GM21447 (cell line): ENCODE data around the gene PLEKHG7.

ENCODE experiments used
- ATAC-seq: cut with Tn5 transposase; IDR thresholded peaks from one replicate; pipeline ENCODE4 v1.9.1; 2021; ENCODE audit not compliant: unreplicated experiment

The PLEKHG7 gene

GRCh38 chr12:92706594-92706993, 3.8 kb downstream of the PLEKHG7 start:
- no peak for ATAC-seq

GRCh38 chr12:92707926-92708325, 5.1 kb downstream of the PLEKHG7 start:
- no peak for ATAC-seq

- ATAC-seq, result no peak
These were observed 12.8 kb downstream of the PLEKHG7 start for GRCh38 chr12:92715625-92716024.

GRCh38 chr12:92717202-92717601, 14.4 kb downstream of the PLEKHG7 start:
- ATAC-seq, result no peak

GRCh38 chr12:92718483-92718990, 15.7 kb downstream of the PLEKHG7 start:
- ATAC-seq, result no peak

GRCh38 chr12:92719674-92720073, 16.9 kb downstream of the PLEKHG7 start:
- no peak for ATAC-seq

GRCh38 chr12:92721130-92721529, 18.3 kb downstream of the PLEKHG7 start:
- no peak for ATAC-seq

GRCh38 chr12:92721656-92722055, 18.9 kb downstream of the PLEKHG7 start:
- no peak for ATAC-seq

GRCh38 chr12:92722897-92723296, 20.1 kb downstream of the PLEKHG7 start:
- no peak for ATAC-seq

GRCh38 chr12:92726850-92727249, 24.1 kb downstream of the PLEKHG7 start:
- no peak for ATAC-seq

GRCh38 chr12:92729773-92730305, 27.1 kb downstream of the PLEKHG7 start:
- ATAC-seq, result no peak

- no peak for ATAC-seq
These were observed 28.0 kb downstream of the PLEKHG7 start for GRCh38 chr12:92730758-92731157.

- no peak for ATAC-seq
These were observed 29.4 kb downstream of the PLEKHG7 start for GRCh38 chr12:92732216-92732615.

- ATAC-seq, result no peak
These were observed 29.9 kb downstream of the PLEKHG7 start for GRCh38 chr12:92732716-92733115.

GRCh38 chr12:92733181-92733580, 30.4 kb downstream of the PLEKHG7 start:
- ATAC-seq, result no peak

GRCh38 chr12:92733661-92734060, 30.9 kb downstream of the PLEKHG7 start:
- no peak for ATAC-seq

- no peak for ATAC-seq
These were observed 32.4 kb downstream of the PLEKHG7 start for GRCh38 chr12:92735131-92735721.

- ATAC-seq, result no peak
These were observed 33.8 kb downstream of the PLEKHG7 start for GRCh38 chr12:92736605-92737004.

- no peak for ATAC-seq
These were observed 35.4 kb downstream of the PLEKHG7 start for GRCh38 chr12:92737855-92738850.

GRCh38 chr12:92739113-92739512, 36.3 kb downstream of the PLEKHG7 start:
- ATAC-seq, result no peak

GRCh38 chr12:92740411-92740810, 37.6 kb downstream of the PLEKHG7 start:
- ATAC-seq, result no peak

GRCh38 chr12:92743026-92743425, 40.2 kb downstream of the PLEKHG7 start:
- ATAC-seq, result no peak
